ENCODE data around the gene CORO6.

DNA sequence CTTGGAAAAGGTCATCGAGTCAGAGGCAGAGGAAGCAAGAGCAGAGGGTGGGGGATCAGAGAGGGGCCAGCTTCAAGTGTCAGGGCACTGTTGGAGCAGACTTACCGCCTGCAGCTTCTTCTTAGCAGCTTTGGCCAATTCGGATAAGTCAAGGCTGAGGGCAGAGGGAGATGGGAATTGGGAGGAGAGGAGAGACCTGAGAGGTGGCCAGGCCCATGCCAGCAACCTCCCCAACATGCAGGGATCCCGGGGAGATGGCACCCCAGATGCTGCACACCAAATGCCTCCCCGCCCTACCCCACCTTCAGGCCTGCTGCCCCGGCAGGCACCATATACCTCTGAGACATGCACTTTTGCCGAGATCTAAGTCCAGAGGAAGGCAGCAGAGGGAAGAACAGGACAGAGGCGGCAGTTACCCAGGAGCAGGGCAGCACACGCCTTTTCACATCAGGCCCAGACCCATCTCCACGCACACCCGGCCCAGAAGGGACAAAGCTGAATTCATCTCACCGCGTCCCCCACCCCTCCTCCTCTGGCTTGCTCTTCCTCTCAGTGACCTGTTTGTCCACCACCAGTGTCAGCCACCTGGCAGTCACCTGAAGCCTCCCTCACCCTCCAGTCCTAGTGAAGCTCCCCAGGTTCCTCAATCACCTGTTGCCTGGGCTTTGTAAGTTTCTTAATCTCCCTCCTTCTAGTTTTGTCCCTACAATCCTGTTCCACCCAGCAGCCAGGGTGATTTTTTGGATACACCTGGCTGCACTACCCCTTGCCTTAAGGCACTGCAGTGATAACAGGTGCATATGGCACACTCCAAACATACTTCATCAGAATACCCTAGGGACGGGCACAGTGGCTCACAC lies 43.9 kb downstream of the CORO6 start:
- TF ChIP-seq, protein P1, sequence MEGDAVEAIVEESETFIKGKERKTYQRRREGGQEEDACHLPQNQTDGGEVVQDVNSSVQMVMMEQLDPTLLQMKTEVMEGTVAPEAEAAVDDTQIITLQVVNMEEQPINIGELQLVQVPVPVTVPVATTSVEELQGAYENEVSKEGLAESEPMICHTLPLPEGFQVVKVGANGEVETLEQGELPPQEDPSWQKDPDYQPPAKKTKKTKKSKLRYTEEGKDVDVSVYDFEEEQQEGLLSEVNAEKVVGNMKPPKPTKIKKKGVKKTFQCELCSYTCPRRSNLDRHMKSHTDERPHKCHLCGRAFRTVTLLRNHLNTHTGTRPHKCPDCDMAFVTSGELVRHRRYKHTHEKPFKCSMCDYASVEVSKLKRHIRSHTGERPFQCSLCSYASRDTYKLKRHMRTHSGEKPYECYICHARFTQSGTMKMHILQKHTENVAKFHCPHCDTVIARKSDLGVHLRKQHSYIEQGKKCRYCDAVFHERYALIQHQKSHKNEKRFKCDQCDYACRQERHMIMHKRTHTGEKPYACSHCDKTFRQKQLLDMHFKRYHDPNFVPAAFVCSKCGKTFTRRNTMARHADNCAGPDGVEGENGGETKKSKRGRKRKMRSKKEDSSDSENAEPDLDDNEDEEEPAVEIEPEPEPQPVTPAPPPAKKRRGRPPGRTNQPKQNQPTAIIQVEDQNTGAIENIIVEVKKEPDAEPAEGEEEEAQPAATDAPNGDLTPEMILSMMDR (conservative IDR thresholded peaks at IDR 0.05), result no peak
- TF ChIP-seq ZFX (IDR thresholded peaks at IDR 0.05), result no peak
